Stimulated activated CD4-positive, alpha-beta T cell treated with anti-CD3 and anti-CD28 coated beads, Interleukin-4, amount 100 ng/mL, for 24 hours (primary cell): Measurements from ENCODE around the gene CD58.
"Not testable (repeated sequence)": the region's sequence is repeated elsewhere in the genome, so short reads cannot be mapped to it uniquely, and the experiment has no call there.

Experiments used
- DNase-seq: peaks from one replicate; pipeline ENCODE4 v3.0.0-alpha.2; 2020

CD58 gene

GRCh38 chr1:116591951-116592605 is 21.3 kb upstream of the CD58 start:
- DNase-seq, result not testable (repeated sequence)

- not testable (repeated sequence) for DNase-seq
Measured at GRCh38 chr1:116591006-116591950, 20.5 kb upstream of the CD58 start.

- not testable (repeated sequence) for DNase-seq
Measured at GRCh38 chr1:116590359-116591005, 19.7 kb upstream of the CD58 start.

GRCh38 chr1:116589101-116589735 is 18.4 kb upstream of the CD58 start:
- not testable (repeated sequence) for DNase-seq

- DNase-seq, result no peak
Measured at GRCh38 chr1:116587501-116588227, 16.8 kb upstream of the CD58 start.

- no peak for DNase-seq
Measured at GRCh38 chr1:116586741-116587143, 15.9 kb upstream of the CD58 start.

- DNase-seq, result no peak
Measured at GRCh38 chr1:116585886-116586285, 15.1 kb upstream of the CD58 start.

GRCh38 chr1:116581323-116581885 is 10.6 kb upstream of the CD58 start:
- no peak for DNase-seq

GRCh38 chr1:116580446-116581322 is 9.9 kb upstream of the CD58 start:
- no peak for DNase-seq

- no peak for DNase-seq
Measured at GRCh38 chr1:116579259-116579875, 8.5 kb upstream of the CD58 start.

GRCh38 chr1:116578581-116578980 is 7.8 kb upstream of the CD58 start:
- DNase-seq, result no peak

GRCh38 chr1:116577759-116578314 is 7.0 kb upstream of the CD58 start:
- no peak for DNase-seq

- peak; percentile 68 for DNase-seq
Measured at GRCh38 chr1:116574581-116575291, 3.9 kb upstream of the CD58 start.

- no peak for DNase-seq
Measured at GRCh38 chr1:116573431-116574095, 2.7 kb upstream of the CD58 start.

GRCh38 chr1:116572771-116573430 is 2.1 kb upstream of the CD58 start:
- no peak for DNase-seq

GRCh38 chr1:116572099-116572498 is 1.3 kb upstream of the CD58 start:
- no peak for DNase-seq

GRCh38 chr1:116571215-116571919 is 541 bp upstream of the CD58 start:
- no peak for DNase-seq
